ENCODE measurements around the gene GNG12. TPM values are rescaled to one million over a fixed set of nuclear protein-coding genes. Genes with fewer than 3 reads are reported as not detected.

Gene GNG12
- total and polyA plus RNA-seq, 2 donors (not counting 1 experiment from before 2014, with no cell fraction given): not detected

- Histone ChIP-seq H3K4me3 (ENCODE audit: control extremely low read depth in 1 of 5, extremely low read depth in 1 of 5, insufficient read depth in 1 of 5, low read depth in 2 of 5, low read length in 4 of 5) (no peak overlapping the region), H3K9ac (ENCODE audit: low read length) (no peak overlapping the region), H3K36me3 (replicated peaks in 1 of 2; ENCODE audit: control extremely low read depth in 1 of 2, control insufficient read depth in 1 of 2, extremely low read depth in 1 of 2, insufficient read depth in 2 of 2, low read length in 1 of 2) (no peaks in the 10 kb centered on the region), H3K4me2 (replicated peaks; ENCODE audit: low read depth, low read length, poor library complexity, severe bottlenecking) (no peak overlapping the region), H3K4me1 (ENCODE audit: control insufficient read depth in 2 of 2, insufficient read depth in 2 of 2, low read length in 2 of 2) (no peaks in the 10 kb centered on the region), H4K20me1 (ENCODE audit: control insufficient read depth, insufficient read depth, low read length, poor library complexity, severe bottlenecking) (no peaks in the 10 kb centered on the region), H3K27ac (ENCODE audit: low read length in 2 of 2) (no peak overlapping the region), H3K27me3 (replicated peaks in 1 of 4; ENCODE audit: control extremely low read depth in 1 of 4, control insufficient read depth in 3 of 4, insufficient read depth in 4 of 4, low read length in 3 of 4) (peaks cover 0 to 6% (median 1%) of the 10 kb centered on the region in 4 experiments), H3K9me3 (ENCODE audit: control extremely low read depth in 1 of 3, control insufficient read depth in 2 of 3, insufficient read depth in 1 of 3, low read length in 2 of 3) (no peaks in the 10 kb centered on the region), H2AFZ (ENCODE audit: insufficient read depth, low read depth, low read length, poor library complexity, severe bottlenecking) (no peak overlapping the region), H3K79me2 (ENCODE audit: control insufficient read depth, insufficient read depth, low read length) (no peaks in the 10 kb centered on the region)
- TF ChIP-seq EZH2 (IDR thresholded peaks at IDR 0.05; ENCODE audit: borderline replicate concordance, insufficient read depth, low read depth, low read length, poor library complexity, severe bottlenecking): no peak
- TF ChIP-seq, protein P1, sequence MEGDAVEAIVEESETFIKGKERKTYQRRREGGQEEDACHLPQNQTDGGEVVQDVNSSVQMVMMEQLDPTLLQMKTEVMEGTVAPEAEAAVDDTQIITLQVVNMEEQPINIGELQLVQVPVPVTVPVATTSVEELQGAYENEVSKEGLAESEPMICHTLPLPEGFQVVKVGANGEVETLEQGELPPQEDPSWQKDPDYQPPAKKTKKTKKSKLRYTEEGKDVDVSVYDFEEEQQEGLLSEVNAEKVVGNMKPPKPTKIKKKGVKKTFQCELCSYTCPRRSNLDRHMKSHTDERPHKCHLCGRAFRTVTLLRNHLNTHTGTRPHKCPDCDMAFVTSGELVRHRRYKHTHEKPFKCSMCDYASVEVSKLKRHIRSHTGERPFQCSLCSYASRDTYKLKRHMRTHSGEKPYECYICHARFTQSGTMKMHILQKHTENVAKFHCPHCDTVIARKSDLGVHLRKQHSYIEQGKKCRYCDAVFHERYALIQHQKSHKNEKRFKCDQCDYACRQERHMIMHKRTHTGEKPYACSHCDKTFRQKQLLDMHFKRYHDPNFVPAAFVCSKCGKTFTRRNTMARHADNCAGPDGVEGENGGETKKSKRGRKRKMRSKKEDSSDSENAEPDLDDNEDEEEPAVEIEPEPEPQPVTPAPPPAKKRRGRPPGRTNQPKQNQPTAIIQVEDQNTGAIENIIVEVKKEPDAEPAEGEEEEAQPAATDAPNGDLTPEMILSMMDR (IDR thresholded peaks at IDR 0.05): no peak
- ATAC-seq (ENCODE audit: low read depth) (no peak), DNase-seq (no peak)
- intact Hi-C loops (cut with micrococcal nuclease): no loop called here
- no peak overlapping the region for H3K27ac Mint-ChIP-seq
- peaks cover 23% of the 10 kb centered on the region for H3K27me3 Mint-ChIP-seq
- CTCF ChIA-PET: no interaction called here
- POLR2A ChIA-PET: no interaction called here
- H3K9me3 Mint-ChIP-seq (ENCODE audit: insufficient read depth): no peaks in the 10 kb centered on the region
- H3K4me1 Mint-ChIP-seq: no peaks in the 10 kb centered on the region
- WGBS (ENCODE audit: insufficient coverage): no CpG with 5 or more reads among the region's 1 CpG
- H3K4me3 Mint-ChIP-seq: no peak overlapping the region
These were observed 36.0 kb upstream of the GNG12 start for GRCh38 chr1:67869233-67869632.

DNA sequence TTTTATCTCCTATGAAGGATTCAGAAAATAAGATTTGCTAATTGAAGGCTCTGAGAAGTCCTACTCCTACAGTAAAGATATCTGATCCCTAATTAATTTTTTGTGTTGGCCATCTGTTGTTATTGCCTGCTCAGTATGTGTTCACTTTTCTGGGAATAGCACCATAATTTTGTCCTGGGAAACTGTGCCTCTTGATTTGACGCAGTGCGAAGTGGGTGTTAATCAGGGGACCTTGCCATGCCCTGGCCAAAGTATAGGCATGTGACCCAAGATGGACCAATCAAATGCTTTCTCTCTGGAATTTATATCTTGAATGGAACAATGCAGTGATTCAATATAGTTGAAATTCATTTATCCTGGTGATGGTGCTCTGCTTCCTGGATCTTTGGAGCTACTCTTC, 30.4 kb upstream of the GNG12 start:
- no peak overlapping the region for H3K27ac ChIP-seq (ENCODE audit: low read length in 2 of 2)
- TF ChIP-seq, protein P1 (IDR thresholded peaks at IDR 0.05): no peak
- no peak for TF ChIP-seq EZH2 (IDR thresholded peaks at IDR 0.05; ENCODE audit: borderline replicate concordance, insufficient read depth, low read depth, low read length, poor library complexity, severe bottlenecking)
- intact Hi-C loops (cut with micrococcal nuclease): no loop called here
- no peak for ATAC-seq (ENCODE audit: low read depth)
- no peaks in the 10 kb centered on the region for H3K9me3 ChIP-seq (ENCODE audit: control extremely low read depth in 1 of 3, control insufficient read depth in 2 of 3, insufficient read depth in 1 of 3, low read length in 2 of 3)
- peaks cover 29% of the 10 kb centered on the region for H3K27me3 Mint-ChIP-seq
- no peaks in the 10 kb centered on the region for H3K9me3 Mint-ChIP-seq (ENCODE audit: insufficient read depth)
- H2AFZ ChIP-seq (ENCODE audit: insufficient read depth, low read depth, low read length, poor library complexity, severe bottlenecking): no peak overlapping the region
- no peaks in the 10 kb centered on the region for H3K79me2 ChIP-seq (ENCODE audit: control insufficient read depth, insufficient read depth, low read length)
- no peak overlapping the region for H3K4me2 ChIP-seq (replicated peaks; ENCODE audit: low read depth, low read length, poor library complexity, severe bottlenecking)
- H3K27ac Mint-ChIP-seq: no peak overlapping the region
- H3K4me1 ChIP-seq (ENCODE audit: control insufficient read depth in 2 of 2, insufficient read depth in 2 of 2, low read length in 2 of 2): no peaks in the 10 kb centered on the region
- DNase-seq: no peak
- no peak overlapping the region for H3K4me3 ChIP-seq (ENCODE audit: control extremely low read depth in 1 of 5, extremely low read depth in 1 of 5, insufficient read depth in 1 of 5, low read depth in 2 of 5, low read length in 4 of 5)
- ChIA-PET POLR2A (no interaction called here), CTCF (no interaction called here)
- no peaks in the 10 kb centered on the region for H3K4me1 Mint-ChIP-seq
- H3K27me3 ChIP-seq (replicated peaks in 1 of 4; ENCODE audit: control extremely low read depth in 1 of 4, control insufficient read depth in 3 of 4, insufficient read depth in 4 of 4, low read length in 3 of 4): peaks cover 0 to 6% (median 0%) of the 10 kb centered on the region in 4 experiments
- H3K9ac ChIP-seq (ENCODE audit: low read length): no peak overlapping the region
- no peaks in the 10 kb centered on the region for H4K20me1 ChIP-seq (ENCODE audit: control insufficient read depth, insufficient read depth, low read length, poor library complexity, severe bottlenecking)
- no peak overlapping the region for H3K4me3 Mint-ChIP-seq
- WGBS (ENCODE audit: insufficient coverage): 100% methylated on average over 2 of the region's 2 CpGs
- no peaks in the 10 kb centered on the region for H3K36me3 ChIP-seq (replicated peaks in 1 of 2; ENCODE audit: control extremely low read depth in 1 of 2, control insufficient read depth in 1 of 2, extremely low read depth in 1 of 2, insufficient read depth in 2 of 2, low read length in 1 of 2)
